Measurements from ENCODE around the gene EDNRA.
A peak's percentile ranks its signal among the peaks of the same experiment; 100 is the strongest.

Gene EDNRA

GRCh38 chr4:147480502-147480890 lies 401 bp upstream of the EDNRA start:
- peak overlapping the region; percentile 71 for H3K4me3 ChIP-seq (ENCODE audit: low read depth, low read length)
- H3K27me3 ChIP-seq (ENCODE audit: control insufficient read depth, insufficient read depth, low read length) = peaks cover 32% of the 10 kb centered on the region
- H3K9ac ChIP-seq (ENCODE audit: low read depth, low read length) = peak overlapping the region; percentile 66
- H3K36me3 ChIP-seq (ENCODE audit: control insufficient read depth, insufficient read depth, low read length) = no peaks in the 10 kb centered on the region
- no peaks in the 10 kb centered on the region for H3K4me1 ChIP-seq (ENCODE audit: control insufficient read depth, insufficient read depth, low read length)
- no peaks in the 10 kb centered on the region for H3K9me3 ChIP-seq (ENCODE audit: control insufficient read depth, insufficient read depth, low read length)

- no peaks in the 10 kb centered on the region for H3K9me3 ChIP-seq (ENCODE audit: control insufficient read depth, insufficient read depth, low read length)
- peak overlapping the region; percentile 71 for H3K4me3 ChIP-seq (ENCODE audit: low read depth, low read length)
- no peaks in the 10 kb centered on the region for H3K36me3 ChIP-seq (ENCODE audit: control insufficient read depth, insufficient read depth, low read length)
- H3K4me1 ChIP-seq (ENCODE audit: control insufficient read depth, insufficient read depth, low read length) = no peaks in the 10 kb centered on the region
- no peak overlapping the region for H3K9ac ChIP-seq (ENCODE audit: low read depth, low read length)
- H3K27me3 ChIP-seq (ENCODE audit: control insufficient read depth, insufficient read depth, low read length) = peaks cover 32% of the 10 kb centered on the region
These were observed 746 bp downstream of the EDNRA start for GRCh38 chr4:147481577-147482109.

GRCh38 chr4:147482281-147482680 lies 1.4 kb downstream of the EDNRA start:
- no peaks in the 10 kb centered on the region for H3K4me1 ChIP-seq (ENCODE audit: control insufficient read depth, insufficient read depth, low read length)
- no peaks in the 10 kb centered on the region for H3K36me3 ChIP-seq (ENCODE audit: control insufficient read depth, insufficient read depth, low read length)
- no peaks in the 10 kb centered on the region for H3K9me3 ChIP-seq (ENCODE audit: control insufficient read depth, insufficient read depth, low read length)
- H3K4me3 ChIP-seq (ENCODE audit: low read depth, low read length) = no peak overlapping the region
- H3K27me3 ChIP-seq (ENCODE audit: control insufficient read depth, insufficient read depth, low read length) = peaks cover 32% of the 10 kb centered on the region
- H3K9ac ChIP-seq (ENCODE audit: low read depth, low read length) = no peak overlapping the region

- no peaks in the 10 kb centered on the region for H3K36me3 ChIP-seq (ENCODE audit: control insufficient read depth, insufficient read depth, low read length)
- H3K9ac ChIP-seq (ENCODE audit: low read depth, low read length) = no peak overlapping the region
- H3K27me3 ChIP-seq (ENCODE audit: control insufficient read depth, insufficient read depth, low read length) = peaks cover 23% of the 10 kb centered on the region
- H3K4me1 ChIP-seq (ENCODE audit: control insufficient read depth, insufficient read depth, low read length) = no peaks in the 10 kb centered on the region
- no peak overlapping the region for H3K4me3 ChIP-seq (ENCODE audit: low read depth, low read length)
- H3K9me3 ChIP-seq (ENCODE audit: control insufficient read depth, insufficient read depth, low read length) = no peaks in the 10 kb centered on the region
These were observed 4.3 kb downstream of the EDNRA start for GRCh38 chr4:147485167-147485566.

- H3K9ac ChIP-seq (ENCODE audit: low read depth, low read length) = no peak overlapping the region
- H3K36me3 ChIP-seq (ENCODE audit: control insufficient read depth, insufficient read depth, low read length) = no peaks in the 10 kb centered on the region
- no peak overlapping the region for H3K4me3 ChIP-seq (ENCODE audit: low read depth, low read length)
- H3K9me3 ChIP-seq (ENCODE audit: control insufficient read depth, insufficient read depth, low read length) = no peaks in the 10 kb centered on the region
- H3K27me3 ChIP-seq (ENCODE audit: control insufficient read depth, insufficient read depth, low read length) = peaks cover 3% of the 10 kb centered on the region
- no peaks in the 10 kb centered on the region for H3K4me1 ChIP-seq (ENCODE audit: control insufficient read depth, insufficient read depth, low read length)
These were observed 6.7 kb downstream of the EDNRA start for GRCh38 chr4:147487616-147488015.

GRCh38 chr4:147488556-147488955 lies 7.7 kb downstream of the EDNRA start:
- H3K9me3 ChIP-seq (ENCODE audit: control insufficient read depth, insufficient read depth, low read length) = no peaks in the 10 kb centered on the region
- H3K27me3 ChIP-seq (ENCODE audit: control insufficient read depth, insufficient read depth, low read length) = no peaks in the 10 kb centered on the region
- H3K36me3 ChIP-seq (ENCODE audit: control insufficient read depth, insufficient read depth, low read length) = no peaks in the 10 kb centered on the region
- H3K4me1 ChIP-seq (ENCODE audit: control insufficient read depth, insufficient read depth, low read length) = no peaks in the 10 kb centered on the region
- H3K4me3 ChIP-seq (ENCODE audit: low read depth, low read length) = no peak overlapping the region
- no peak overlapping the region for H3K9ac ChIP-seq (ENCODE audit: low read depth, low read length)

- no peak overlapping the region for H3K9ac ChIP-seq (ENCODE audit: low read depth, low read length)
- H3K27me3 ChIP-seq (ENCODE audit: control insufficient read depth, insufficient read depth, low read length) = no peaks in the 10 kb centered on the region
- H3K9me3 ChIP-seq (ENCODE audit: control insufficient read depth, insufficient read depth, low read length) = no peaks in the 10 kb centered on the region
- H3K36me3 ChIP-seq (ENCODE audit: control insufficient read depth, insufficient read depth, low read length) = no peaks in the 10 kb centered on the region
- no peak overlapping the region for H3K4me3 ChIP-seq (ENCODE audit: low read depth, low read length)
- no peaks in the 10 kb centered on the region for H3K4me1 ChIP-seq (ENCODE audit: control insufficient read depth, insufficient read depth, low read length)
These were observed 10.2 kb downstream of the EDNRA start for GRCh38 chr4:147491086-147491485.

- Histone ChIP-seq H3K4me3 (ENCODE audit: low read depth, low read length) (no peak overlapping the region), H3K9ac (ENCODE audit: low read depth, low read length) (no peak overlapping the region), H3K4me1 (ENCODE audit: control insufficient read depth, insufficient read depth, low read length) (no peaks in the 10 kb centered on the region), H3K36me3 (ENCODE audit: control insufficient read depth, insufficient read depth, low read length) (no peaks in the 10 kb centered on the region), H3K27me3 (ENCODE audit: control insufficient read depth, insufficient read depth, low read length) (no peaks in the 10 kb centered on the region), H3K9me3 (ENCODE audit: control insufficient read depth, insufficient read depth, low read length) (no peaks in the 10 kb centered on the region)
These were observed 11.4 kb downstream of the EDNRA start for GRCh38 chr4:147492306-147492705.

GRCh38 chr4:147492761-147493160 lies 11.9 kb downstream of the EDNRA start:
- Histone ChIP-seq H3K9me3 (ENCODE audit: control insufficient read depth, insufficient read depth, low read length) (no peaks in the 10 kb centered on the region), H3K27me3 (ENCODE audit: control insufficient read depth, insufficient read depth, low read length) (no peaks in the 10 kb centered on the region), H3K4me1 (ENCODE audit: control insufficient read depth, insufficient read depth, low read length) (no peaks in the 10 kb centered on the region), H3K9ac (ENCODE audit: low read depth, low read length) (no peak overlapping the region), H3K4me3 (ENCODE audit: low read depth, low read length) (no peak overlapping the region), H3K36me3 (ENCODE audit: control insufficient read depth, insufficient read depth, low read length) (no peaks in the 10 kb centered on the region)

- Histone ChIP-seq H3K9me3 (ENCODE audit: control insufficient read depth, insufficient read depth, low read length) (no peaks in the 10 kb centered on the region), H3K36me3 (ENCODE audit: control insufficient read depth, insufficient read depth, low read length) (no peaks in the 10 kb centered on the region), H3K9ac (ENCODE audit: low read depth, low read length) (no peak overlapping the region), H3K27me3 (ENCODE audit: control insufficient read depth, insufficient read depth, low read length) (no peaks in the 10 kb centered on the region), H3K4me1 (ENCODE audit: control insufficient read depth, insufficient read depth, low read length) (no peaks in the 10 kb centered on the region), H3K4me3 (ENCODE audit: low read depth, low read length) (no peak overlapping the region)
These were observed 12.4 kb downstream of the EDNRA start for GRCh38 chr4:147493307-147493706.

- Histone ChIP-seq H3K4me3 (ENCODE audit: low read depth, low read length) (no peak overlapping the region), H3K27me3 (ENCODE audit: control insufficient read depth, insufficient read depth, low read length) (no peaks in the 10 kb centered on the region), H3K36me3 (ENCODE audit: control insufficient read depth, insufficient read depth, low read length) (no peaks in the 10 kb centered on the region), H3K9ac (ENCODE audit: low read depth, low read length) (no peak overlapping the region), H3K9me3 (ENCODE audit: control insufficient read depth, insufficient read depth, low read length) (no peaks in the 10 kb centered on the region), H3K4me1 (ENCODE audit: control insufficient read depth, insufficient read depth, low read length) (no peaks in the 10 kb centered on the region)
These were observed 13.4 kb downstream of the EDNRA start for GRCh38 chr4:147494301-147494700.

GRCh38 chr4:147496500-147496899 lies 15.6 kb downstream of the EDNRA start:
- H3K4me1 ChIP-seq (ENCODE audit: control insufficient read depth, insufficient read depth, low read length) = no peaks in the 10 kb centered on the region
- no peak overlapping the region for H3K4me3 ChIP-seq (ENCODE audit: low read depth, low read length)
- no peaks in the 10 kb centered on the region for H3K27me3 ChIP-seq (ENCODE audit: control insufficient read depth, insufficient read depth, low read length)
- no peaks in the 10 kb centered on the region for H3K9me3 ChIP-seq (ENCODE audit: control insufficient read depth, insufficient read depth, low read length)
- no peak overlapping the region for H3K9ac ChIP-seq (ENCODE audit: low read depth, low read length)
- H3K36me3 ChIP-seq (ENCODE audit: control insufficient read depth, insufficient read depth, low read length) = no peaks in the 10 kb centered on the region

All from iPS-15b (cell line).